HCT116 (cell line): ENCODE results near the gene RASGRF2. TPM values are rescaled to one million over a fixed set of nuclear protein-coding genes. Genes with fewer than 3 reads are reported as not detected.

ENCODE experiments used
- ATAC-seq: fragments of 200-7000 bp; cut with Tn5 transposase; 2 replicates; pipeline ENCODE4 v1.9.1; 2020; ENCODE audit warnings: mild to moderate bottlenecking, moderate library complexity
- BruUV-seq: library from RNA; stranded (reverse); fragments of 400-500 nt; replicated peaks from 2 replicates; lab custom pipeline; 2021; lab: Mats Ljungman, UMichigan
- CTCF ChIA-PET: fragments of 300-600 bp; sonication (Branson Sonifier 250); formaldehyde crosslinking; loops from one replicate; lab custom pipeline; 2021; ENCODE audit warnings: antibody characterized with exemption; lab: Charles Lee
- POLR2A ChIA-PET: fragments of 300-600, 350-600 bp; sonication (Branson Sonifier 250); formaldehyde crosslinking; loops from one replicate; lab custom pipeline; 2021; ENCODE audit warnings: antibody characterized with exemption; lab: Charles Lee
- RAD21 ChIA-PET, 2 experiments: fragments of 300-600 bp; sonication (Branson Sonifier 250); formaldehyde crosslinking; loops; one replicate each; lab custom pipeline; 2023; ENCODE audit warnings: low total read pairs in 2 of 2; ENCODE audit not compliant: uncharacterized antibody in 2 of 2, unreplicated experiment in 2 of 2, low non-redundant PET in 1 of 2; lab: Charles Lee
- DNase-seq: peaks from one replicate; pipeline ENCODE4 v3.0.0-alpha.2; 2010; ENCODE audit warnings: low read depth, low spot score
- H2AFZ ChIP-seq: fragments of 200-600 bp; shearing (Covaris generic), sonication (generic); 2 replicates; pipeline ENCODE4 v1.6.1; 2017; ENCODE audit warnings: low read depth, mixed run types, mixed read lengths, antibody characterized with exemption, low read length; ENCODE audit not compliant: poor library complexity, severe bottlenecking
- H3K27ac ChIP-seq: 2 replicates; pipeline ENCODE4 v1.5.1; 2012; ENCODE audit warnings: low read depth, low read length
- H3K27me3 ChIP-seq: fragments of 200-600 bp; sonication (generic); 2 replicates; pipeline ENCODE4 v1.6.1; 2016; ENCODE audit warnings: mixed run types, low read length, mixed read lengths; ENCODE audit not compliant: insufficient read depth
- H3K36me3 ChIP-seq, 2 experiments: fragments of 200-500 bp in 1 of 2; fragments of 200-600 bp in 1 of 2; sonication (Bioruptor generic) in 1 of 2; sonication (generic) in 1 of 2; 2 replicates each; pipeline versions ENCODE4 v1.5.1 to v1.6.1; 2014 to 2016; ENCODE audit warnings: low read length in 2 of 2, inconsistent platforms in 1 of 2, mixed read lengths in 1 of 2, mixed run types in 1 of 2; ENCODE audit not compliant: insufficient read depth in 2 of 2, control insufficient read depth in 1 of 2
- H3K4me1 ChIP-seq, 2 experiments: fragments of 200-600 bp in 1 of 2; sonication (generic) in 1 of 2; 2 replicates each; pipeline versions ENCODE4 v1.5.1 to v1.6.1; 2012 to 2017; ENCODE audit warnings: low read length in 2 of 2, inconsistent platforms in 1 of 2, mild to moderate bottlenecking in 1 of 2, mixed read lengths in 1 of 2, mixed run types in 1 of 2, moderate library complexity in 1 of 2; ENCODE audit not compliant: insufficient read depth in 2 of 2, control insufficient read depth in 1 of 2
- H3K4me2 ChIP-seq: fragments of 200-600 bp; sonication (generic); 2 replicates; pipeline ENCODE4 v1.6.1; 2017; ENCODE audit warnings: mixed run types, low read length, mixed read lengths
- H3K4me3 ChIP-seq, 2 experiments: fragments of 200-600 bp in 1 of 2; sonication (generic) in 1 of 2; replicated peaks in 1 of 2; 2 replicates each; pipeline ENCODE4 v1.5.1; 2011 to 2016; ENCODE audit warnings: low read length in 2 of 2, control low read depth in 1 of 2, low read depth in 1 of 2, mild to moderate bottlenecking in 1 of 2, mixed read lengths in 1 of 2, mixed run types in 1 of 2
- H3K79me2 ChIP-seq: fragments of 200-600 bp; sonication (generic); 2 replicates; pipeline ENCODE4 v1.6.1; 2017; ENCODE audit warnings: mild to moderate bottlenecking, mixed run types, low read length, moderate library complexity, mixed read lengths; ENCODE audit not compliant: insufficient read depth
- H3K9ac ChIP-seq: fragments of 200-600 bp; sonication (generic); 2 replicates; pipeline ENCODE4 v1.6.1; 2016; ENCODE audit warnings: low read length, mixed read lengths
- H3K9me2 ChIP-seq: fragments of 200-600 bp; sonication (generic), shearing (Covaris generic); 2 replicates; pipeline ENCODE4 v1.6.1; 2017; ENCODE audit warnings: mixed run types, mild to moderate bottlenecking, moderate library complexity; ENCODE audit not compliant: insufficient read depth
- H3K9me3 ChIP-seq, 2 experiments: fragments of 200-500 bp in 1 of 2; fragments of 200-600 bp in 1 of 2; sonication (Bioruptor generic) in 1 of 2; sonication (generic) in 1 of 2; 2 replicates each; pipeline ENCODE4 v1.6.1; 2014 to 2017; ENCODE audit warnings: low read length in 2 of 2, mixed read lengths in 2 of 2, inconsistent platforms in 1 of 2, low read depth in 1 of 2, mild to moderate bottlenecking in 1 of 2, mixed run types in 1 of 2, moderate library complexity in 1 of 2; ENCODE audit not compliant: control insufficient read depth in 1 of 2, insufficient read depth in 1 of 2
- H4K20me1 ChIP-seq: fragments of 200-600 bp; sonication (generic), shearing (Covaris generic); 2 replicates; pipeline ENCODE4 v1.6.1; 2017; ENCODE audit warnings: mixed run types, mild to moderate bottlenecking, moderate library complexity; ENCODE audit not compliant: insufficient read depth
- ATF3 ChIP-seq: IDR thresholded peaks from 2 replicates; pipeline ENCODE4 v1.6.1; 2012
- CEBPB ChIP-seq: IDR thresholded peaks from 2 replicates; pipeline ENCODE4 v1.6.1; 2012; ENCODE audit warnings: low read depth
- EGR1 ChIP-seq: IDR thresholded peaks from 2 replicates; pipeline ENCODE4 v1.6.1; 2012; ENCODE audit warnings: low read depth
- ELF1 ChIP-seq: IDR thresholded peaks from 2 replicates; pipeline ENCODE4 v1.6.1; 2012; ENCODE audit warnings: low read depth, borderline replicate concordance
- EZH2 ChIP-seq: fragments of 200-600 bp; sonication (generic); IDR thresholded peaks from 2 replicates; pipeline ENCODE4 v1.6.1; 2017; ENCODE audit warnings: antibody characterized with exemption, mixed run types
- EZH2phosphoT487 ChIP-seq: fragments of 200-600 bp; IDR thresholded peaks from 2 replicates; pipeline ENCODE4 v1.6.1; 2018; ENCODE audit warnings: antibody characterized with exemption, borderline replicate concordance
- FOSL1 ChIP-seq: IDR thresholded peaks from 2 replicates; pipeline ENCODE4 v1.6.1; 2012; ENCODE audit warnings: low read depth
- JUND ChIP-seq: IDR thresholded peaks from 2 replicates; pipeline ENCODE4 v1.6.1; 2012
- MAX ChIP-seq: IDR thresholded peaks from 2 replicates; pipeline ENCODE4 v1.6.1; 2012
- RAD21 ChIP-seq: IDR thresholded peaks from 2 replicates; pipeline ENCODE4 v1.6.1; 2012; ENCODE audit warnings: low read depth, mild to moderate bottlenecking
- REST ChIP-seq: IDR thresholded peaks from 2 replicates; pipeline ENCODE4 v1.6.1; 2012; ENCODE audit warnings: low read depth
- SIN3A ChIP-seq: IDR thresholded peaks from 2 replicates; pipeline ENCODE4 v1.6.1; 2012; ENCODE audit warnings: low read depth
- SP1 ChIP-seq: IDR thresholded peaks from 2 replicates; pipeline ENCODE4 v1.6.1; 2012; ENCODE audit warnings: low read depth
- SRF ChIP-seq: IDR thresholded peaks from 2 replicates; pipeline ENCODE4 v1.6.1; 2012; ENCODE audit warnings: low read depth
- YY1 ChIP-seq: IDR thresholded peaks from 2 replicates; pipeline ENCODE4 v1.6.1; 2011; ENCODE audit warnings: low read length, low read depth, moderate library complexity, mild to moderate bottlenecking; ENCODE audit not compliant: insufficient replicate concordance; ENCODE audit errors: extremely low read depth
- ZFX ChIP-seq: fragments of 450-650 bp; IDR thresholded peaks from 2 replicates; pipeline ENCODE4 v1.6.1; 2017
- intact Hi-C: fragments of 100-400 bp; cut with micrococcal nuclease; formaldehyde crosslinking; loops from 2 replicates; pipeline ENCODE4 v1.10.0; 2022
- total RNA-seq: library from RNA; stranded (reverse); gene quantifications from one replicate; pipeline ENCODE4 v1.2.1, GENCODE V29; 2021; ENCODE audit not compliant: unreplicated experiment

The RASGRF2 gene
- total RNA-seq, 1 experiment from 2014 or later, result 0.05 TPM

DNA sequence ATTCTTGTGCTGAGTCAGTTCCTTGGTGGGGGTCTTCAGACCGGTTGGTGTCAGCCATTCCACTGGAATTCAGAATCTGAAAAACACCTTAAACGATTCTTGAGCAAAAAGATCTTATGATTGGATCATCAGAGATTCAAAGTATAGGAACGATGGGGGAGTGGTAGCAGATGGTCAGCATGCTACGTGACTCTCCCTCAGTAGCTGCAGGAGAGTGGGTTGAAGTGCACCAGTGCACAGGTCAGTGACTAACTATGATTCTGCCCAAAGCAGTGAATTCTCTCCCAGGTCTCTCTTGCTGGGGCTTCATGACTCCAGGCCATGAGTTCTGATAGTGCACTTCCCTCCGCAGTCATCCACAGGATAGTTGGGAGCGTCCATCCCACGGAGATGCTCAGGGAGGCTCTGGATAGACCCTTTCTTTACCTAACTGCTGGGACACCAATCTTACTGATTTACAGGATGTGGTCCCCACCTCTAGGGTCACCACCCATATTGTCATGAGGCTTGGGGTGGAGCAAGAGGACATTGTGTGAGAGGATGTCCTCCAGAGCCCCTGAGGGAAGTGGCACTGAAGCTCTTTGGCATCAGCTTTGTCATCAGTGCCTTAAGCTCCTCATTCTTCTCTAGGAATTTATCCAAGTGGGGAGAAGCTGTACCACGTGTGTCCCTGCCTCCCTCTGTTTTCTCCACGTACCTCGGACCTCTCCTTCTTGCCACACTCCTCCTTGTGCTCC lies 62.0 kb downstream of the RASGRF2 start:
- Histone ChIP-seq H3K4me3 (no peak overlapping the region), H3K27ac (no peak overlapping the region), H3K27me3 (peaks cover 8% of the 10 kb centered on the region; the same call in 1 of the 2 replicates), H2AFZ (no peak overlapping the region), H3K9me2 (no peaks in the 10 kb centered on the region), H4K20me1 (no peaks in the 10 kb centered on the region), H3K9ac (no peak overlapping the region), H3K79me2 (no peaks in the 10 kb centered on the region), H3K9me3 (no peaks in the 10 kb centered on the region), H3K4me2 (no peak overlapping the region), H3K36me3 (no peaks in the 10 kb centered on the region), H3K4me1 (peaks cover 0 to 5% of the 10 kb centered on the region in 2 experiments; a peak in 2 of 4 replicates)
- no TSS peak for BruUV-seq
- RAD21 ChIA-PET, result no interaction called here
- no peak for ATAC-seq
- POLR2A ChIA-PET, result no interaction called here
- intact Hi-C loops, result no loop called here
- no peak for DNase-seq
- TF ChIP-seq YY1, result no peak
- TF ChIP-seq EZH2phosphoT487, result no peak
- no peak for TF ChIP-seq REST
- no peak for TF ChIP-seq SRF
- TF ChIP-seq CEBPB, result no peak
- no peak for TF ChIP-seq SIN3A
- no peak for TF ChIP-seq JUND
- no peak for TF ChIP-seq RAD21
- no peak for TF ChIP-seq ZFX
- no peak for TF ChIP-seq EGR1
- TF ChIP-seq SP1, result no peak
- TF ChIP-seq MAX, result no peak
- TF ChIP-seq EZH2, result no peak
- TF ChIP-seq ELF1, result no peak
- no peak for TF ChIP-seq ATF3
- no peak for TF ChIP-seq FOSL1
- CTCF ChIA-PET, result no interaction called here
